Activated CD8-positive, alpha-beta memory T cell treated with anti-CD3 and anti-CD28 coated beads, Interleukin-2, amount 50 U/mL, for 48 hours (primary cell): ENCODE results near the gene CHST15.
"Not testable (repeated sequence)": the region's sequence is repeated elsewhere in the genome, so short reads cannot be mapped to it uniquely, and the experiment has no call there.

Experiments used
- DNase-seq: peaks from one replicate; pipeline ENCODE4 v3.0.0-alpha.2; 2020

Gene CHST15

GRCh38 chr10:124123156-124123555 is 29.8 kb upstream of the CHST15 start:
- no peak for DNase-seq

GRCh38 chr10:124122211-124122610 is 28.8 kb upstream of the CHST15 start:
- no peak for DNase-seq

- DNase-seq = no peak
These were observed 27.1 kb upstream of the CHST15 start for GRCh38 chr10:124120410-124121061.

GRCh38 chr10:124119946-124120345 is 26.5 kb upstream of the CHST15 start:
- DNase-seq = no peak

DNA sequence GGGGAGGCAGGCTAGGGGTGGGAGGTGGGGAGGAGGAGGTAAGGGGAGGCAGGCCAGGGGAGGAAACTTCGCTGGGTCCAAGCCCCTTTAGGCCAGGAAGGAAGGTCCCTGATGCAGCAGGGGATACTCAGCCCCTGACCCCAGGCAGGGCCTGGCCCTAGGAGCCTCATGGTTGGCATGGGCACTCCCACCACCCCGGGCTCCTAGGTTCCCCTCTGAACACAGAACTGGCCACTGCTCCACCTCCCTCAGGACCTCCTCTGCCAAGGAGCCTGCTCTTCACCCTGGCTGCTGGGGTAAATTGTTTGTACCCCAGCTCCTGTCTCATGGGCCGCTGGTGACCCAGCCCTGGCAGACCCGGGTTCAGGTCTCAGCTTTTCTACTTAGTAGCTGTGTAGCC is 25.8 kb upstream of the CHST15 start:
- DNase-seq = no peak

- no peak for DNase-seq
These were observed 24.4 kb upstream of the CHST15 start for GRCh38 chr10:124117833-124118232.

DNA sequence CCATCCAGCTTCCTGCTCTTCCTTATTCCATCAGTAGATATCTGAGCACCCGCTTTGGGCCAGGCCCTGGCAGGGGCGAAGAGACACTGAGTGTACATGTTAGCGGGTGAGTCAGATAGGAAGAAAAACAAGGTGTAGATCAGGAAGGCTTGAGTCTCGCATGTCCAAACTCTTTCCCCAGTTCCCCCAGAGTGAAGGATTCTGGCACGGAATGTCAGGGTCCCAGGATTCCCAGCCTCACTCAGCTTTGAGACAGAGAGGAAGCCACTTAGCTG is 24.1 kb upstream of the CHST15 start:
- no peak for DNase-seq

GRCh38 chr10:124116771-124117510 is 23.5 kb upstream of the CHST15 start:
- no peak for DNase-seq

DNA sequence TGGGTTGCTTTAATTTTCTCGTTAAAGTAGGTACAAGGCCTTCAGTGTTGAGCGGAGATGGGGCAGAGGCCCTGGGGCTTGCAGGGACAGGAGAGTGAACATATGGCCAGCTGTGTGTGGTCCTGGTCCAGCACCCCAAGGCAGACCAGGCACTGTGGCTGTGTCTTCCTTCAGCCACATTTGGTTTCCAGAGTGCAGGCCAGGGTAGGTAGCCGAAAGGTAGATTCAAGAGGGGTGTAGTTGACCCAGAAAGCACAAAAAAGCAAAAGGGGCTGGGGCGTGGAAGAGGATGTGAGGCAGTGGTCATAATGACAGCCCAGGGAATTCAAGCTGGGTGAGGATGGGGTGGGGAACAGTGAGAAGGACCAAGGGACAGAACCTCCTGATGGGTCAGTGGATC is 21.3 kb upstream of the CHST15 start:
- no peak for DNase-seq

DNA sequence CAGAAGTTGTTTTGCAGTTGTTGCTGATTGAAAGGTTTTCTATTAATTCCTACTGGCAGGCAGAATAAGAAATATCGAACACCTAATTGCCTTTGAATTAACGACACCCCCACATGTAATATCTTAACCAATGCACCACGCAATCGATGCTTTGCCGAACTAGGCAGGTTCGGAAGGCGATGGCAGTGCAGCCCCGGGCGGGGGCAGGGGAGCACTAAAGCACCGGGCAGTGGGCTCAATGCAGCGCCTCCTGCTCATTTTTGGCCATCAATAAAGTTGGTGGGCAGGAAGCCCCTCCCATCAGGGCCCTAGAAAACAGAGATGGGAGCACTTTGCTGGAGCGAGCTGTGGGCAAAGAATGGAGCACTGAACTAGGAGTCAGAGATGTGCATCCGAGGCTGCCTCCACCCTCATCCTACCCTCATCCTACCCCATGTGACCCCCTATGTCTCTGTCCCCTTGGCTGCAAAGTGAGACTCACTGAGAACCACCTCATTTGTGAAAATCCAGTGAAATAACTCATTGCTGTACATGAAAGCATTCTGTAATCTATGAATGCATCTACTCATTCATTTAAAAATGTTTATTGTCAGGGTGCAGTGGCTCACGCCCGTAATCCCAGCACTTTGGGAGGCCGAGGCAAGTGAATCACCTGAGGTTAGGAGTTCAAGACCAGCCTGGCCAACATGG is 19.6 kb upstream of the CHST15 start:
- DNase-seq = no peak

DNA sequence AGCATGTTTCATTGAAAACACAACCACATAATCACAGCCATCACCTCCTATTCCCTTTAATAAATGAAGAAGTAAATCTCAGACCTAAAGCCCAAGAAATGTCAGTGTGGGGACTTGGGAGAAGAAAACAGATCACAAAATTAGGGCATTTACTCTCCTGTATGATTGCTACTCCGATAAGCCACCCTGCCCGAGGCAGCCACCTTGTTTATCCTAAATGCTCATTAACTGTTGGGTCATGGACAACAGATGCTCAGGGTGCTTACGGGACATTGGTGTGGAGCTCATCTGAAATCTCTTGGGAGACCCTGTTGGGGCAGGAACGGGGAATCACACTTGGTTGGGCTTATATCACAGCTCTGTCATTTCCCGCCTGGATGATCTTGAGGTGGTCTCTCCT is 17.5 kb upstream of the CHST15 start:
- no peak for DNase-seq

DNA sequence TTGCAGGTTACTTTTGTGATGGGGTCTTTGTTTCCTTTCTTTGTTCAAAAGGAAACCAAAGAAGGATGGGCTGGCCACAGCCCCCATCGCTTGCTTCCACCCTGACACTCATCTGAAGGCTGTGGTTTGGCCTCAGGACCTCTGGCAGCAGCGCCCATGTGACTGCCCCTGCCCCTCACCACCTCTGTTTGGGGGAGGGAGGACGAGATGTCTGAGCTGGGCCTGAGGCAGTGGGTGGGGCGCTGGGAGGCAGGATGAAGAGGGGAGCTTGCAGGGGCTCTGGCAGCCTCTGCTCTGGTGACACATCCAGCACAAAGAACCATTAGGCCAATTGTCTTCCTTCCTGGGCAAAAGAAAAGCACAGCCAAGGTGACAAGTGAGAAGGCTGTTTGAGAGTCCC is 15.9 kb upstream of the CHST15 start:
- DNase-seq = no peak

DNA sequence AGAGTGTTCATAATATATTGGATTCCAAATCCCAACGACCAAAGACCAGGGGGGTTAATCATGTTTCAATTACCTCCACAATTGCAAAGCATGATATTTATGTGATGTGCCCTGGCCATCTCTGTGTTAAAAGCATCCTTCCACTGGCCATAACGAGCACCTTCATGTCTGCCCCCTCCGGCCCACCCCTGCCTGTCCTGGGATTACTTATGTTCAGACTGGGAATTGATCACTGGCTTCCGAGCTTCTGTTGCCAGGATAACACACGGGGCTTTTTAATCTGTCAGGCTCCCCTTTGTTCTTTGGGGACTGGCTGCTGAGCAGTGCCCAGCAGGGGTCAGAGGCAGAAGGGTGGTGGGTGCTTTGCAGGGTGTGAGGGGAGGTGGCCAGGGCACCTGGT is 13.7 kb upstream of the CHST15 start:
- DNase-seq = no peak

GRCh38 chr10:124106241-124106879 is 13.0 kb upstream of the CHST15 start:
- no peak for DNase-seq

DNA sequence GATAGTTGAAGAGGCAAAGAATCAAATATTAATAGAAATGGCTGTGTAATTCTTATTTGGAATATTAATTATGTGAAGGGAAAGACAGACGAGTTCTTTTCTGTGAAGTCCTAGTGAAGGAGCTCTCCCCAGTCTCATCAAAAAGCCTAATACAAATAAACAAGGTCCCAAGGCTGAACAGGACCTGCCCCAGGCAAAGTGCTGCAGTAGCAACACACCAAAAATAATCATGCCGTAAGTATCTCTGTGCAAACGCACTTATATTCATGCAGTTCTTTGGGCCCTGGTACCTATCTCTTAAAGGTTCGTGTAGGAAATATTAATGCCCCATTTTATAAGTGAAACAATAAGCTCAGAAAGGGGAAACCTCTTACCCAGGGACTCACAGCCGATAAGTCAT is 12.2 kb upstream of the CHST15 start:
- no peak for DNase-seq

DNA sequence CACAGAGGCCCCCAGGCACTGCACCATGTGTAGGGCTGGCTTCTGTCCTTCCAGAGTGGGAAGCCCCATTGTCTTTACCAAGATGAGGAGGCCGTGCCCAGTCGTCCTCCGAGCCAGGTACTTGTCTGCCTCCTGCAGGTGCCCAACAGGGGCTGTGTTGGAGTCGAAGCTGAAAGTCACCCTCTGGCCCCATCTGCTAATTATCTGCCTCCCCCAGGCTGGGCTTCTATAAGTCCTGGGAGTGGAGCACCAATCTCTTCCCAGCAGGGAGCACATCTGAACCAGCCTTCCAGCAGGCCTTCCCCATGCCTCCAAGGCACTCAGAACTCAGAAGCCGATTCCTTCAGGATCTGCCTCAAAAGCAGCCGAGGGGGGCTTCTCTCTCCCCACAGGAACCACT is 11.6 kb upstream of the CHST15 start:
- DNase-seq = no peak

- DNase-seq = no peak
These were observed 10.7 kb upstream of the CHST15 start for GRCh38 chr10:124104011-124104627.

DNA sequence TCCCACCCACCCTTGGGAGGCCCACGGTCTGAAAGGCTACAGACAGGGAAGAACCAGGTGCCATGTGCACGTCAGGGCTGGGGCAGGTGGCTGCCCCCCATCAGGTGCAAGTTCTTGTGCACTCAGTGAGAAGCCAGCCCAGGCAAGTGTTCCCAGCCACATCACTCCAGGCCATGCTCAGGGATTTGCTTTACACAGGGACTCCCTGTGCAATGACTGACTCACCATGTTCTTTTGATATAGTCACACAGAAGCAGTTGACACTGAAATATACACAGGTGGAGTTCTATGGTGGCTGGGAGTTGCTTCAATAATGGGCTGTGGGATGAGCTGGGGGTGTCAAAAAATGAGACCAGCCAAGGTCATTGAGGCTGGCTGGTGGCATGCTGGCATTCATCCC is 8.0 kb upstream of the CHST15 start:
- no peak for DNase-seq

- not testable (repeated sequence) for DNase-seq
These were observed 7.3 kb upstream of the CHST15 start for GRCh38 chr10:124100651-124101050.

DNA sequence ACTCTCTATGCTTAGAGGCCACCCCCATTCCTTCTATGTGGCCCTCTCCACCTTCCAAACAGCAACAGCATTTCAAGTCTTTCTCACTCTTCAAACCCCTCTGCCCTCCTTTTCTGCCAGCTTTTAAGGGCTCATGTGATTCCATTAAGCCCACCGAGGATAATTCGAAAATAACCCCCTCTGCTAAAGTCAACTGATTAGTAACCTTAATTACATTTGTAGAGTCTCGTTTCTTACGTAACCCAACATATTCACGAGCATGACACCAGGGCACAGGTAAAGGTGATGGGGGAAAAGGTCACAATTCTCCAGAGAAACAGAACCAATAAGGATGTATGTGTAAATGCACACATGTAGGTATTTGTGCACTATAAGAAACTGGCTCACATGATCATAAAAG is 6.7 kb upstream of the CHST15 start:
- DNase-seq = no peak

GRCh38 chr10:124099604-124100003 is 6.2 kb upstream of the CHST15 start:
- DNase-seq = no peak

- DNase-seq = no peak
These were observed 5.2 kb upstream of the CHST15 start for GRCh38 chr10:124098575-124098974.

- DNase-seq = no peak
These were observed 4.5 kb upstream of the CHST15 start for GRCh38 chr10:124097883-124098282.

DNA sequence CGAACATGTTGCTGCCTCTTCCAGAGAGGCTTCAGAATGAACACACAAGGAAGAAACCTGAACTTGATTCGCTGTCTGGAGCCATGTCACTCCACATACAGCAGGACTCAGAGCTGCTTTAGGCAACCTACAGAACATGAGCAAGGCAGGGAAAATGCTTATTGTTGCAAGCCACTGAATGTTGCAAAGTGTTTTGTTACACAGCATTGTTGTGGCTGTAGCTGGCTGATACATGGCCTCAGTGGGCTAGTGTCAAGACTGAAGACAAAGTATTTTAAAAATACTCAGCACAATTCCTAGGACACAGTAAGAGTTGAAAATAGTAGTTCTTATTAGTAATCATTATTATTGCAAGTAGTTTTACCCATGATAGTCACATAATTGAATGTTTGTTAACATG is 3.1 kb upstream of the CHST15 start:
- no peak for DNase-seq
